HG03045 (cell line): ENCODE data around the gene NKG7.
"Not testable (repeated sequence)": the region's sequence is repeated elsewhere in the genome, so short reads cannot be mapped to it uniquely, and the experiment has no call there.

Experiments
- ATAC-seq: cut with Tn5 transposase; IDR thresholded peaks from one replicate; pipeline ENCODE4 v1.9.1; 2021; ENCODE audit warnings: mild to moderate bottlenecking, moderate library complexity; ENCODE audit not compliant: unreplicated experiment

The NKG7 gene, protein sequence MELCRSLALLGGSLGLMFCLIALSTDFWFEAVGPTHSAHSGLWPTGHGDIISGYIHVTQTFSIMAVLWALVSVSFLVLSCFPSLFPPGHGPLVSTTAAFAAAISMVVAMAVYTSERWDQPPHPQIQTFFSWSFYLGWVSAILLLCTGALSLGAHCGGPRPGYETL

DNA sequence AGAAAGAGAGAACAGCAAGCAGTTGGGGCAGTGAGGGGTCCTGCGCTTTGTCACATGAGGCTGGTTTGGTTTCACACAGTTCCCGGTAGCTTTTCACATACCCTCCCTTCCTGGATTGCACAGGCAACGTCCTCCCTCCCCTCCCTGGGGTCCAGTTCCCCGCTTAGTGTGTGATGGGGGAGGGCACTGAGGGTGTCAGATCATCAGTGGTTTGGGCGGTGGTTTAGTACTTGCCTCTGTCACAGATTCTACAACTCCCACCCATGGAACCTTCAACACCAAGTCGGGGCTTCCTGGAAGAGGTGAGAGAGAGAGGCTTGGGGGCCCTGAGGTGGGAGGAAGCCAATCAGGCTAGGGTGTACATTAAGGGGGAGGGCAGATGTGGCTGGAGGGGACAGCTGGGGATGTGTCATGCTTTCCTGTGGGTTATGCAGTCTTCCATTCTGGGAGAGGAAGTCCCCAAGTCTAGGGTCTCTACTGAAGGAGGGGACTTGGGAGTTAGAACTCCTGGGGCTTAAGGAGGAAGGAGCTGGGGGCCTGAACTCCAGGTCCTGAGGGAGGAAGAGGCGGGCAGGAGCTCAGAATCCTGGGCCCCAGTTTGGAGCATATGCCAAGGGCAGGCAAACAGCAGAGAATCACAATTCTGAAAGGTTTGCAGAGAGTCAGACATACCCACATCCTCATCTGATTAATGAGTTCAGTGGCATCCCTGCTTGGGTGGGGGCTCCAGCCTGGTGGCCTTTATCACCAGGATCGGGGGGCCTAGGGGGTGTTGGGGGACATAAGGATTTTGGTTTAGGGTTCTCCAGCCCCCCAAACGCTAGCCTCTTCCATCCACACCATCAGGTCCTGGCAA is at the start of gene NKG7:
NKG7 (minus strand) TSS at position 6 of the 856 bp plus-strand sequence. CDS start 119 bp downstream, outside the sequence.
- no peak for ATAC-seq

DNA sequence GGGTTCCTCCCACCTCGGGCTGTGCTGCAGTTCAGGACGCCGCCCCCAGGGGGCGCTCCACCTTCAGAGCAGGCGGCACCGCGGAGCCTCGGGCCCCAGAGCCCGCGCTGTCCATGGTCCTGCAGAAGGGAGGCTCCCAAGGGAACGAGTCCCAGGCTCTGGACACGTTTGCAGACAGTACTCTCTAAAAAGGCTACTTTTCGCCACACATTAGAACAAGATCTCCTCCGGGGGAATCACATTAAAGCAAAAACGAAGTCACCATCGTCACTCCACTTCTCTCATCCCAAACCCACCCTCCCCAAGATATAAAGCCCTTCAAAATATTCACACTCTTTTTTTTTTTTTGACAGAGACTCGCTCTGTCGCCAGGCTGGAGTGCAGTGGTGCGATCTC is 49.6 kb upstream of the NKG7 start:
- ATAC-seq: no peak

DNA sequence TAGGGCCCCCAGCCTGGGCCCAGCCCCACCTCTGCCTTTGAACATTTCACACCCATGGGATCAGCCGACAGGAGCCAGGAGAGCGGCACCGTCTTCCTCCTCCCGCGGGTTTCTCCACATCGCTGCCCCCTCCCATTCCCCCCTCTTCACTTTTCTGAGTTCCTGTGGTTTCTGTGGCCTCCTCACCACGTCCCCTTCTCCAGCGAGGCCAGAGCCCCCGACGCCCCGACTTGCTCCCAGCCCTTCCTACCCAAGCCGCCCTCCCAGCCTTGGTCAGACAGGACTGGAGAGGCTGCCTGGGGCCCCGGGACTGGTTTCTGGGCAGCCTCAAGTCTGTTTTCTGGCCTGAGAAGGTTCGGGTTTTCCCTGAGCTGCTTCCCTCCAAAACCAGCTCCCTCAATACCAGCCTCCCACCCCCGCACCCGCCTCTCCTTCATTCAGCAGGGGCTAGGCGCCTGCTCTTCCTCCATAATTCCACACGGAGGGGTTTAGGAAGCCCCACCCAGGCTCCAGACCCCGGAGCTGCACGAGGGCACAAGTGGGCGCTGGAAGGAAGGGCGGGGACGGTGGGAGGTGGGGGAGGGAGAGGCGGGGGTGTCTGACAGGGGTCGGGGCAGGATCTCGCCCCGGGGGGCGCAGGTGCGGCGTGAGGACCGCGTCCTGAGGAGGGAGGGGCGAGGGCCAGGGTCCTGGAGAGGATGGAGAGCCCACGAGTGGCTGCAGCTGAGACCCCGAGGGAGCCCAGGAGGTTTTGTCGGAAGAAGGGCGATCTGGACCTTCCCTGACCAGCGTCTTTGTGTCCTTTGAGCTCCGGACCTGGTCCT is 49.0 kb upstream of the NKG7 start:
- no peak for ATAC-seq

DNA sequence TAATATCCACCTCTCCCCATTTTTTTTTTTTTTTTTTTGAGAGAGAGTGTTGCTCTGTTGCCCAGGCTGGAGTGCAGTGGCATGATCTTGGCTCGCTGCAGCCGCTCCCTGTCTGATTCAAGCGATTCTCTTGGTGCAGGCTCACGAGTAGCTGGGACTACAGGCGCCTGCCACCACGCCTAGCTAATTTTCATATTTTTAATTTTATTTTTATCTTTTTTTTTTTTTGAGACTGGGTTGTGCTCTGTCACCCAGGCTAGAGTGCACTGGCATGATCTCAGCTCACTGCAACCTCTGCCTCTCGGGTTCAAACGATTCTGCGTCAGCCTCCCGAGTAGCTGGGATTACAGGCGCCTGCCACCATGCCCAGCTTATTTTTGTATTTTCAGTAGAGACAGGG is 48.1 kb upstream of the NKG7 start:
- not testable (repeated sequence) for ATAC-seq

DNA sequence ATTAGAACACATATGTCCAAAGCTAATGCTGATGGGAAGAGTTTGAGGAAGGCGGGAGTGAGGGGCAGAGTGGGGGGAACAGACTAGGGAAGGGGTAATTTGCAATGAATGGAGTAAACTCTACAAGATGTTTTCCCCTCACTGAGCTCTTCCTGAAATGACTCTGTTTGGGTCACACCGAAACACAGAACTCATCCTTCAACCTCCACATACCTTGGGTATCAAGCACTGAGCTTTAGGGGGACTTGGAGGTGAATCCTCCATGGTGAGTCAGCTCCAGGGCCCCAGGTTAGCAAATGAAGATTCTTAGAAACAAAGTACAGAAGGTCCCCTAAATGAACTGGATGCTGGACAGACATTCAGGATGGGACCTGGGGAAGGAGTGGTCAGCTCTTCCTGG is 46.3 kb upstream of the NKG7 start:
- ATAC-seq: no peak

DNA sequence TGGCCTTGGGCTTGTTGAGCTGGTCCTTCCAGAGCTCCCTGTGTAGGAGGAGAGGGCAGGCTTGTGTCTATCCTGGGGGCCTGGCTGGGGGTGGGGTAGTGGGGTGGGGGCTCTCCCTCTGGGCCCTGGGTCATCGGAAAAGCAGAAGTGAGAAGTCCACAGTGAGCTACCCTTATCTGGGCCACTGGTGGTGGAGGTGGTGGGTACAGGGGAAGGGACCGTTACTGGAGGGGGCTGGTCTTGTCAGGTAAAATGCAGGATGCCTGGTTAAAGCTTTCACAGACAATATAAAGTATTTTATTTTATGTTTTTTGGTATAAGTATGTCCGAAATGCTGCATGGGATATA is 45.3 kb upstream of the NKG7 start:
- ATAC-seq: no peak

DNA sequence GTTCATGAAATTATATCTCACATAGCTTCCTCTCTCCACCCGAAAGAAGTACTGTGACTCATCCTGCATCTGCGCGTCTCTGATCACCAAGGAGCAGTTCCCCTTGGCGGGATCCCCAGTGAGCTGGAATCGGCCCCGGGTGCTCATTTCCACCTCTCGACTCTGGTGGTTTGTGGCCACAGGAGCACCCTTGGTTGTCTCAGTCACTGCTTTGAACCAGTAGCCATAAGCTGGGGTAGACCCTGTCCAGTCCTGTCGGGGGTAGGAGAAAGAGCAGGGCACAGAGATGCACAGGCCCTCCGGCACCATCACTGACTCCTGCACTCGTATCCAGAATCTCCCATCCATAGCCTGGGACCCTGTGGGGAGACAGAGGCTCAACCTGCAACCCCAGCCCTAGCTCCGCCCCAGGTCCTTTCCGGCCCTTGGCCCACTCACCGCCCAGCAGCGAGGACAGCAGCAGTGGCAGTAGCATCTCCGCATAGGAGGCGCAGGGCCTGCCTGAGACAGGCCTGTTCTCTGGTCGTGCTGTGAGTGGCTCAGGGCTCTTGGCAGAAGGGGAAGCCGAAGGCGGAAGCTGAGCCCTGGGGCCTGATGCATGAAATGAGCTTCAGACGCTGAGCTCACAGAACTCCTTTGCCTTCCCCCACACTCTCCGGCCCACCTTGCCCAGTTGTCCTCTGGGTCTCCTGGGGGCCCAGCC is 44.8 kb upstream of the NKG7 start, which contains the start of gene SIGLEC10:
SIGLEC10 (minus strand) TSS at position 536 of the 703 bp plus-strand sequence; CDS start at position 475, 61 bp downstream.
- no peak for ATAC-seq

DNA sequence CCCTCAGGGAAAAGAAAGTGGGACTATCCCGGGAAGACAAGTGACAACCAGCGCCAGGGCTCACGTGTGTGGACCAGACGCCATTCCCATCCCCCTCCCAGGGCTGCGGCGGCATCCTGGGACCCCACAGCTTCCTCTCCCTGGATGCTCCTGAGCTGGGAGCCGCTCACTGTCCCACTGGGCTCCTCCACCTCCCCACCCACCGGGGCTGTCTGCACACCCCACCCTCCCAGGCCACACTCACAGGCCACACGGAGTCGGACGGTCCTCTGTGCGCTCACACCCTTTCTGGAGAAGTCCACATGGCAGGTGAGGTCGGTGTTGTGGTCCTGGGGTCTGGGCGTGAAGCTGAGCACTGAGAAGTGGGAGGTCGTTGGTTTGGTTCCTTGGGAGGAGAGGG is 44.0 kb upstream of the NKG7 start:
- ATAC-seq: not testable (repeated sequence)

DNA sequence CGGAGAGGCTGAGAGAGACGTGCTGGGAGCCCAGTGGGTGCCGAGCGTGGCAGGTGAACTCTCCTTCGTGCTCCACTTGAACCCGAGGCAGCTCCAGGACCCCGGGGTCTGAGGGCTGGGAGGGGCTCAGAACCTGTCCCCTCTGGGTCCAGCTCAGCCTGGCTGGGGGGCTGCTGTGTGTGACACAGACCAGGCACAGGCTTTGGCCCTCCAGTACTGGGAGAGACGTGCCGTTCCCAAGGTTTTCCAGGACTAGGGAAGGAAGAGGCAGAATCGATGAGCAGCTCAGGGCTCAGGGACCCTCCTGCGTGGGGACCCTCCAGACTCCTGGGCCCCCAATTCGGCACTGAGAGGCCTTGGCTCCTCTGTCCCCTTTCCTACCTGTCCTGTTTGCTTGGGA is 42.7 kb upstream of the NKG7 start:
- no peak for ATAC-seq

DNA sequence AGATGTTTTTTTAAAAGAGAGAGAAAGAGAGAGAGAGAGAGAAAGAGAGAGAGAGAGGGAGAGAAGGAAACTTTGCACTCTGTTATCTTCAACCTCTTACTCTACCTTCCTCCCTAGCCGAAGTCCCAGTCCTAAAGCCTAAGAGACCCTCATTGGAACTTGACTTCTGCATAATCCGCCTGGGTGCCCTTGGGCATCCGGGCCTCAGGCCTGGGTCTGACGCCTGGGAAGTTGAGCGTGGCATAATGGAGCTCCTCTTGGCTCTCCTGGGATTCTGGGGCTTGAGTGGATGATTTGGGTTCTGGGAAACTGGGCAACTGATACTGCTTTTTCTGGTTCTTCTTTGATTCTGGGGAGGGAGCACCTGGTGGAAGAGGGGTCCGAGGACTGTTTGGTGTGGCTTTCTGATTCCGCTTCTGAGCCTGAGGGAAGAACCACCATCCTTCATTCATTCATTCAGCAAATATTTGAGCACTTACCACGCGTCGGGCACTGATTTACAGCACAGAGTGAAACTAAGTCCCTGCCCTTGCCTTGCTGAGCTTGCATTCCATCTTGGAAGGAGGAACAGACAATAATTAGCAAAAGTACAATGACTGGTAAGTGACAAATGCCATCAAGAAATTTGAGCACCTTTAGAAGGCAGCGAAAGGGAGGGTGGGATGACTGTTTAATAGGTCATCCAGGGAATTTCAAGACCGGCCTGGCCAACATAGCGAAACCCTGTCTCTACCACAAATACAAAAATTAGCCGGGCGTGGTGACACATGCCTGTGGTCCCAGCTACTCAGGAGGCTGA is 38.7 kb upstream of the NKG7 start:
- ATAC-seq: no peak

DNA sequence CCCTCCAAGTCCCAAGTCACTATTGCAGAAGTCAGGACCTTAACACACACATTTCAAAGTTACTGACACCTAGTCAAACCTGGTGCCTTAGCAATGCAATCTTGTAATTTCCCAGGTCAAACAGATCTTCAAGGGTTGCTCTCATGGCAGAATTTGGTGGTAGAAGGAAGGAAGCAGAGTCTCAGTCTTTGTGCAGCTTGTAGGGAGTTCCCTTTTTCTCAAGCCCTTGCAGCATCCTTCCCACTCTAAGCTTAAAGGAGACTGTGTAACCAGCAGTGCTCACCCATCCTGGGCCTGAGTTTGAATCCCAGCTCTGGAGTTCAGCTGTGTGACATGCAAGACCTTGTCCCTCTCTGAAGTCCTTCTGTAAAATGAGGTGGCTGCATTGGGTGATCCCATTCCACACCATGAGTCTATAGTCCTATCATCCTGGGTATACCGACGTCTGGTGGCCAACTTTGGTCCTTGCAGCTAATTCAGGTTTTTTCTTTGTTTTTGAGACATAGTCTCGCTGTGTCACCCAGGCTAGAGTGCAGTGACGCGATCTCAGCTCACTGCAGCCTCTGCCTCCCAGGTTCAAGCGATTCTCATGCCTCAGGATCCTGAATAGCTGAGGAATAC is 35.2 kb upstream of the NKG7 start:
- no peak for ATAC-seq

DNA sequence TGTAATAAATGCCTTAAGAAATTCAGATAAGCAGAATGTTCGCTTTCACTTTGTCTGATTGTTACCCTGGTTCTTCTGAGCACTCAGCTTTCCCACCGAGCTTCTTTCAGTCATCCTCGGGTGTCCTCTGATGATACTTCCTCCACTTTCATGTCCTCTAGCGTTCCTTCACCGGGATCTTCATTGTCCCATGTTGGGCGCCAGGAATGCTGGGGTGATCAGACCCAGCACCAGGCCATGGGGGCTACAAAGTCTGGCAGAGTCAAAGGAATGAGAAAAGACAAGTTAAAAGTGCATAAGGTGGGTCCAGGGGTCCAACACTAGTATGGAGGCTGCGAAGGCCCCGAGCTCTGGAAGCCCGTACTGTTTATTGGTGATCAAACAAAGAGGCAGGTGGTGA is 29.7 kb upstream of the NKG7 start:
- no peak for ATAC-seq

DNA sequence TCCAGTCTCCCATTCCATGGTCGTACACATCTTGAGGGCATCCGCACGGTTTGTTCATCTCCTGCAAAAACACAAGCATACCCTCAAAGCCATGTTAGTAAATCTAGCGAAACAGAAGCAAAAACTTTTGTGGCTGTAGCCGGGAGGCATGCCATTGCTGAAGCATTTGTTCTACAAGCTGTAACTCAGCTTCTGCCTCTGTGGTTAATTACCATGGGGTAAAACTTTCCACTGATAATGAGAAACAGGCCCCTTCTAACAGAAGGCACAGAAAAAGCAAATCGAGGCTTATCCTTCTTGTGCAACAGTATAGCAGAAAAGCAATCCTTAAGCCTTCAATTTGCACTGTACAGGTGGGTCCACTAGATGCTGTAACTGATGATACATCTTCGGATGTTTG is 27.5 kb upstream of the NKG7 start:
- not testable (repeated sequence) for ATAC-seq

DNA sequence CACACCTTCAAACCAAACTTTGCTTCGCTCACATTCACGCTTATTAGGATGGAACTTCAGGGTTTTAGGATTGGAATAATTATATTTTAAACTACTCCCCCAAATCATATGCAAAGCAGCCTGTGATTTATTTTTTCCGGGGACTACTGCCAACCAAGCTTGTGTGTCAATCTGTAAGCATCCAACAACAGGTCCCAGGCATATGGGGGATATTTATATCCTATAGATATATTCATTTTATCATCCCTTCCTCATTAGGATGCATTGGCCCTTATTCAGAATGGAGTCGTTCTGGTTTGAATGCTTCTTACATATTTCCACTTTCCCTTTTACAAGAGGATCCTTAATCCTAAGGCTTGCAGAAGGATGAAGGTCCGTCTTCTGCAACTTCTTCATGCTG is 26.8 kb upstream of the NKG7 start:
- no peak for ATAC-seq

DNA sequence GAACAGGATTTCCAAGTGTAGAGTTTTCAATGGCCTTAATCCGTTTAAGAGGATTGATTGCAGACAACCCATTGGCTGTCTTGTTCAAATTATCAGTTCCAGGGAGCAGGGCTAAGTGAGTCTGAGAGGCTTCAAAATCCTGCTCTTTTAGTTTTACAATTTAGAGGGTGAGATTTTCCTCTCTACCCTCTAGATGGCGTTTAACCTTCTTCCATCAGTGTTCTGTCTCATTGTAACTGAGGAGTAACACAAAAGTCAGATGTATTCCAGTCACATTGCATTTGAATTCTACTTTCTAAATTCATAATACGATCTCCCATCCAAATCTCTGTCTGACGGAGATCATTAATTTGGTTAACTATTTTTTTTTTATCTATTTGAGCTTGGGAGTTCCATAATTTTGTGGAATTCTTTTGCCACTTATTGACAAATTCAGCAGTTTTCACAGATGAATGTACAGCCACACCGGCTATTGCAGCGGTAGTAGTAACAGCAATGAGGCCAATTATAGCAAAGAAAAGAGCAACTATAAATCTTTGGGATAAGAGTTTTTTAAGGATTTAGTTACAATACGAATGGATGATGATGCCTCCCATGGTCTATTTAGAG is 25.7 kb upstream of the NKG7 start:
- no peak for ATAC-seq

DNA sequence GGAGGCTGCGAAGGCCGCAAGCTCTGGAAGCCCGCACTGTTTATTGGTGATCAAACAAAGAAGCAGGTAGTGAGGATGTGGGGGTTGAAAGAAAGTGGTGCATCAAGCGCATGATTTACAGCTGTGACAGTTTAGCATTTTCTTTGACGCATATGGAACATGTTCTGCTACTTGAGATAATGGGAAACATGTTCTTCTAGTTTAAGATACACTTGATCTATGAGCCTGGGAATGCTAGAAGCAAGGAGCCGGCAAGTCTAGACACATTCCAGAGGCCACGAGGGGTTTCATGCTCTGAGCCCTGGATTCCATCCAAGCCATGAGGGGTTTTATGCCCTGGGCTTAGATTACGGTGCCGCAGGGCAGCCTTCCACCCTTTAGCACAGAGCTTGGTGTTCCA is 25.0 kb upstream of the NKG7 start:
- not testable (repeated sequence) for ATAC-seq

DNA sequence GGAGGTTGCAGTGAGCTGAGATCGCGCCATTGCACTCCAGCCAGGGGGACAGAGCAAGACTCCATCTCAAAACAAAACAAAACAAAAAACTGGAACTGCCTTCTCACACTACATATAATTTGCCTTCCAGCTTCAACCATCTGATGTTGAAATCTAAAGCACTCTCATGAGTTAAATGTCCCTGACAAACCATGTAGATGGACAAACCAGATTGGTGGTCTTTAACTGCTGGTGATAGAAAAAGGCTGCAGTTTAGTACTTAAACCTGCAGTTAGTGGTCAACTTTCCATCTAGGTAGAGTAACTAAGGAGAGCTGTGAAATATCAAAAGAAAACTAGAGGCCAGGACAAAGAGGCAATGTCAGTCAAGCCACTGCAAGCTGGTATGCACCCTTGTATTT is 23.7 kb upstream of the NKG7 start:
- no peak for ATAC-seq

DNA sequence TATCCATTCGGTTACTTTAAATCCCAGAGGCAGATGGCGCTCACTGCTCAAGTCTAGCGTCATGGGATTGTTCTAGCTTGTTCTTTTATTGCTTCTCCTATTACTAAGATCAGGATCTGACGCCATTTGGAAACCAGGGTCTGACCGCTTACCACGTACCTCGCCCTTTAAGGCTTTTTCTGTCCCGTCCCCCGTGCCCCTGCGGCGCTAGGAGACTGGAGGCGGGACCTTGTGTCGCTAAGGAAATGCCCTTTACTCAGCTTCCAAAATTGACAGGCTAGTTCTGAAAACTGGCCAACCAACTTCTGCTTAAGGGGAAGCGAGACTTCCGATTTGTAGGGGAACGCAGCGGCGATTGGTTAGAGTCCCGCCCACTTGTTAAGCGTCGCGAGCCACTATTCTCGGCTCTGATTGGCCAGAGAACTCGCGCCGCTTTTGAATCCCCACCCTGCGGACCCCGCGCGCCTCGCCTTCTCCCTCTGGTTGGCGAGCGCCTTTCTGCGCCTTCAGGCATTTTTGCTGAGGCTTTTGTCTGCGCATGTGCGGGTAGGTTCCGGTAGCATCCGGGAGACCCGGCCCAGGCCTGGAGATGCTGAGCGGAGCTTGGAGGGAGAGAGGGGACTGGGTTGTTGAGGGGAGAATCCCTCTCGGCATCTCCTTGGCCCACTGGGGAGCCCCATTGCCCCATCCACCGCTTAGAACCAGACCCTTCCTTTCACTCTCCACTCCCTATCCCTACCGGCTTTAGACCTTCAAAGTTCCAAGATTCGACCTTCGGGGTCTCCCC is 21.8 kb upstream of the NKG7 start:
- ATAC-seq: peak; percentile 84

DNA sequence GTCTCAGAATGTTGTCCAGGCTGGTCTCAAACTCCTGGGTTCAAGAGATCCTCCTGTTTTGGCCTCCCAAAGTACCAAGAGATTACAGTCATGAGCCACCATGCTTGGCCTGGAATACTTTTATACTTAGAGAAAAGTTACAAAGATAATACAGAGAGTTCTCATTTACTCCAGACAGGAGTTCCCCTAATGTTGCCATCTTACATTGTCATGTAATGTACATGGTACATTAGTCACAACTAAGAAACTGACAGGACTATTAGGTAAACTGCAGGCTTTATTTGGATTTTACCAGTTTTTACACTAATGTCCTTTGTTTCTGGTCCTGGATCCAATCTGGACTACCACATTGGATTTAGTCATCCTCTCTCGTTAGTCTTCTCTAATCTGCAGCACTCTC is 20.2 kb upstream of the NKG7 start:
- no peak for ATAC-seq
